H9 (cell line): ENCODE results near the gene C20orf204. TPM values are rescaled to one million over a fixed set of nuclear protein-coding genes. Genes with fewer than 3 reads are reported as not detected.

Experiments
- DNase-seq: peaks from one replicate; pipeline ENCODE4 v3.0.0-alpha.2; 2017
- H2AFZ ChIP-seq: one replicate; pipeline ENCODE4 v1.6.1; 2013; ENCODE audit warnings: mild to moderate bottlenecking, low read length, control low read depth, moderate library complexity
- H2AK5ac ChIP-seq: 2 replicates; pipeline ENCODE4 v1.6.1; 2013; ENCODE audit warnings: low read length, control low read depth, mixed read lengths; ENCODE audit not compliant: insufficient read length
- H2BK120ac ChIP-seq: one replicate; pipeline ENCODE4 v1.6.1; 2013; ENCODE audit warnings: low read depth, mild to moderate bottlenecking, low read length, control low read depth, inconsistent platforms; ENCODE audit not compliant: poor library complexity, severe bottlenecking
- H2BK12ac ChIP-seq: 2 replicates; pipeline ENCODE4 v1.6.1; 2013; ENCODE audit warnings: low read length, control low read depth, mixed read lengths, low read depth; ENCODE audit not compliant: insufficient read length
- H2BK15ac ChIP-seq: 2 replicates; pipeline ENCODE4 v1.6.1; 2013; ENCODE audit warnings: low read depth, low read length, control low read depth
- H2BK20ac ChIP-seq: one replicate; pipeline ENCODE4 v1.6.1; 2013; ENCODE audit warnings: low read depth, mild to moderate bottlenecking, low read length, control low read depth, inconsistent platforms; ENCODE audit not compliant: poor library complexity, severe bottlenecking
- H2BK5ac ChIP-seq: 2 replicates; pipeline ENCODE4 v1.6.1; 2013; ENCODE audit warnings: low read length, control low read depth, mixed read lengths; ENCODE audit not compliant: insufficient read length
- H3K14ac ChIP-seq: 2 replicates; pipeline ENCODE4 v1.6.1; 2013; ENCODE audit warnings: low read length, control low read depth; ENCODE audit not compliant: insufficient read depth
- H3K18ac ChIP-seq: 2 replicates; pipeline ENCODE4 v1.6.1; 2013; ENCODE audit warnings: low read depth, mild to moderate bottlenecking, mixed read lengths, low read length, control low read depth; ENCODE audit not compliant: insufficient read length
- H3K23ac ChIP-seq: 2 replicates; pipeline ENCODE4 v1.6.1; 2013; ENCODE audit warnings: low read length, control low read depth, mixed read lengths, low read depth; ENCODE audit not compliant: insufficient read length
- H3K23me2 ChIP-seq: 2 replicates; pipeline ENCODE4 v1.6.1; 2013; ENCODE audit warnings: low read depth, mild to moderate bottlenecking, mixed read lengths, low read length, control low read depth; ENCODE audit not compliant: insufficient read length, poor library complexity, severe bottlenecking
- H3K27ac ChIP-seq: 2 replicates; pipeline ENCODE4 v1.5.1; 2013; ENCODE audit warnings: low read length, control low read depth, mixed read lengths, low read depth; ENCODE audit not compliant: insufficient read length
- H3K27me3 ChIP-seq: 2 replicates; pipeline ENCODE4 v1.6.1; 2013; ENCODE audit warnings: low read length, control low read depth, inconsistent platforms; ENCODE audit not compliant: insufficient read depth
- H3K4ac ChIP-seq: 2 replicates; pipeline ENCODE4 v1.6.1; 2013; ENCODE audit warnings: low read depth, mild to moderate bottlenecking, control low read depth, inconsistent platforms, low read length, moderate library complexity
- H3K4me1 ChIP-seq: 2 replicates; pipeline ENCODE4 v1.6.1; 2013; ENCODE audit warnings: low read length, control low read depth, inconsistent platforms; ENCODE audit not compliant: insufficient read depth
- H3K4me2 ChIP-seq: 2 replicates; pipeline ENCODE4 v1.6.1; 2013; ENCODE audit warnings: low read length, control low read depth, mixed read lengths; ENCODE audit not compliant: insufficient read length, insufficient read depth
- H3K56ac ChIP-seq: 2 replicates; pipeline ENCODE4 v1.6.1; 2013; ENCODE audit warnings: low read depth, mild to moderate bottlenecking, mixed read lengths, low read length, control low read depth; ENCODE audit not compliant: insufficient read length
- H3K79me1 ChIP-seq: 2 replicates; pipeline ENCODE4 v1.6.1; 2013; ENCODE audit warnings: low read depth, mild to moderate bottlenecking, moderate library complexity, low read length, control low read depth, inconsistent platforms; ENCODE audit not compliant: insufficient read depth, poor library complexity, severe bottlenecking
- H3K79me2 ChIP-seq: 2 replicates; pipeline ENCODE4 v1.6.1; 2013; ENCODE audit warnings: low read length, control low read depth, inconsistent platforms; ENCODE audit not compliant: insufficient read depth
- H3K9ac ChIP-seq: 2 replicates; pipeline ENCODE4 v1.6.1; 2013; ENCODE audit warnings: low read length, control low read depth, mixed read lengths; ENCODE audit not compliant: insufficient read length; ENCODE audit errors: extremely low read depth
- H3K9me3 ChIP-seq: one replicate; pipeline ENCODE4 v1.6.1; 2013; ENCODE audit warnings: low read depth, low read length, inconsistent platforms; ENCODE audit not compliant: control insufficient read depth
- H3T11ph ChIP-seq: one replicate; pipeline ENCODE4 v1.6.1; 2013; ENCODE audit warnings: mild to moderate bottlenecking, low read length, control low read depth, inconsistent platforms
- H4K20me1 ChIP-seq: one replicate; pipeline ENCODE4 v1.6.1; 2013; ENCODE audit not compliant: control insufficient read depth, insufficient read length, insufficient read depth
- H4K5ac ChIP-seq: 2 replicates; pipeline ENCODE4 v1.6.1; 2013; ENCODE audit warnings: low read depth, mild to moderate bottlenecking, mixed read lengths, low read length, control low read depth; ENCODE audit not compliant: insufficient read length
- H4K8ac ChIP-seq: replicated peaks from 2 replicates; pipeline ENCODE4 v1.6.1; 2013; ENCODE audit warnings: low read length, control low read depth, mixed read lengths, low read depth; ENCODE audit not compliant: insufficient read length
- H4K91ac ChIP-seq: 2 replicates; pipeline ENCODE4 v1.6.1; 2013; ENCODE audit warnings: low read depth, mild to moderate bottlenecking, moderate library complexity, mixed read lengths, low read length, control low read depth; ENCODE audit not compliant: insufficient read length
- H3K27ac Mint-ChIP-seq, 3 experiments: 2 replicates in 2 of 3; 3 replicates in 1 of 3; pipeline ENCODE4 v1.8.0; 2020 to 2021; ENCODE audit warnings: mixed read lengths in 3 of 3, mild to moderate bottlenecking in 1 of 3, moderate library complexity in 1 of 3
- H3K27me3 Mint-ChIP-seq: 2 replicates; pipeline ENCODE4 v1.8.0; 2021; ENCODE audit warnings: low read depth, mild to moderate bottlenecking, moderate library complexity, mixed read lengths
- H3K36me3 Mint-ChIP-seq, 3 experiments: 2 replicates in 2 of 3; 3 replicates in 1 of 3; pipeline ENCODE4 v1.8.0; 2020 to 2021; ENCODE audit warnings: low read depth in 3 of 3, mixed read lengths in 3 of 3; ENCODE audit not compliant: insufficient read depth in 1 of 3
- H3K4me1 Mint-ChIP-seq, 2 experiments: 2 replicates each; pipeline ENCODE4 v1.8.0; 2020; ENCODE audit warnings: mixed read lengths in 2 of 2
- H3K4me3 Mint-ChIP-seq, 2 experiments: 2 replicates in 1 of 2; 3 replicates in 1 of 2; pipeline ENCODE4 v1.8.0; 2020 to 2021; ENCODE audit warnings: mild to moderate bottlenecking in 2 of 2, mixed read lengths in 2 of 2, moderate library complexity in 1 of 2
- H3K9me3 Mint-ChIP-seq, 2 experiments: 2 replicates in 1 of 2; 3 replicates in 1 of 2; pipeline ENCODE4 v1.8.0; 2020; ENCODE audit warnings: mild to moderate bottlenecking in 2 of 2, mixed read lengths in 2 of 2, moderate library complexity in 1 of 2
- WGBS: extraction: QIAGEN DNeasy Blood & Tissue Kit; methylation state at CpG from one replicate; pipeline ENCODE4 v1.1.7; 2013; ENCODE audit warnings: missing lambda C conversion rate, low lambda C conversion rate, mixed read lengths; ENCODE audit not compliant: insufficient read length; ENCODE audit errors: extremely low coverage; 5-methylcytosine and 5-hydroxymethylcytosine counted together
- total RNA-seq: library from RNA; stranded (reverse); gene quantifications from 2 replicates; pipeline ENCODE4 v1.2.1, GENCODE V29; 2021
- TF ChIP-seq, protein P1 (sequence below): fragments of 200-600 bp; sonication (generic); conservative IDR thresholded peaks from 3 replicates; pipeline ENCODE4 v1.8.0; 2021; ENCODE audit warnings: antibody characterized with exemption, mild to moderate bottlenecking

C20orf204 gene
- total RNA-seq, 1 experiment from 2014 or later = 2.2 TPM

DNA sequence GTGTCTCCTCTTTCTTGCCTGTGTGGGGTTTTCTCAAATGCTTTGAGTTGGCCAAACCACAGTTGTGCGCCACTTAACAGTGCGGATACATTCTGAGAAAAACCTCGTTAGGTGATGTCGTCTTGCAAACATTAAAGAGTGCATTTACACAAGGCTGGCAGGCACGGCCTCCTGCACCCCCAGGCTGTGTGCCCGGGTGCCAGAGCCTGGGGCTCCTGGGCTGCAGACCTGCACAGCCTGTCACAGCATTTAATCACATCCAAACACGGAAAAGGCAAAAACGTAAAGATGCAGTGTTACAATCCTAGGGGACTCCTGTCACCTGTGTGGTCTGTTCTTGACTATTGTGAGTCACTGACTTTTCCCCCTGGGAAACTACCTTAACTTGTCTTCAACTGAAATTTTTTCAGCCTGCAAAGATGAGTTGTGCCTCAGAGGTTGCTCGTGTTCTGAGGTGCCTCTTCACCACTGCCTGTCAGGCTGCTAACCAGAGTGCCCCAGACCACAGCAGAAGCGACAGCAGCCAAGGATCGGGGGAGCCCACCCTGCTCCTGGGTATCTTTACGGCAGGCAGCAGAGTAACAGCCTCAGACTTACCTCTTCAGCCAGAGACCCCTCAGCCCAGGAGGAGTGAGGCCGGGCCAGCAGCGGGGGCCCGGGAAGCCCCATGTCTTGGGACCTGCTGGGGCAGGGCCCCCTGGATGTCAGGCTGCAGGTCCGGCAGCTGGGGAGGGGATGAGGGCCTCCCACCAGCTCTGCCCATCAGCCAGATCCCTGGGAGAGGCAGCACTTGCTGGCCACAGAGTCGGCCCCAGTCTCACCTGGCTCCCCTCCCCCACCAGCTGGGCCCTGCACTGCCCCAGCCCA is 683 bp upstream of the C20orf204 start:
- WGBS = no CpG with 5 or more reads among the region's 17 CpGs
- Histone ChIP-seq H4K8ac (no peak overlapping the region), H3K79me2 (no peaks in the 10 kb centered on the region), H2BK120ac (no peak overlapping the region), H2AFZ (no peak overlapping the region), H3K4ac (no peak overlapping the region), H3K23ac (no peak overlapping the region), H3T11ph (no peak overlapping the region), H3K4me1 (peaks cover 5% of the 10 kb centered on the region), H3K27me3 (peaks cover under 1% of the 10 kb centered on the region; the same call in 1 of the 2 replicates), H3K14ac (no peak overlapping the region), H3K9ac (no peak overlapping the region), H3K4me2 (no peak overlapping the region), H3K18ac (no peak overlapping the region), H2BK12ac (no peak overlapping the region), H3K27ac (no peak overlapping the region), H2BK5ac (no peak overlapping the region), H2AK5ac (no peak overlapping the region), H4K20me1 (no peaks in the 10 kb centered on the region), H3K56ac (no peak overlapping the region), H3K23me2 (peaks cover 11% of the 10 kb centered on the region), H4K91ac (no peak overlapping the region), H3K79me1 (no peaks in the 10 kb centered on the region), H4K5ac (no peak overlapping the region), H2BK20ac (no peak overlapping the region), H2BK15ac (no peak overlapping the region), H3K9me3 (no peaks in the 10 kb centered on the region)
- H3K27ac Mint-ChIP-seq = peak overlapping the region in 2 of 3 experiments; percentile 28 to 89; a peak in 1 of 7 replicates
- TF ChIP-seq, protein P1, sequence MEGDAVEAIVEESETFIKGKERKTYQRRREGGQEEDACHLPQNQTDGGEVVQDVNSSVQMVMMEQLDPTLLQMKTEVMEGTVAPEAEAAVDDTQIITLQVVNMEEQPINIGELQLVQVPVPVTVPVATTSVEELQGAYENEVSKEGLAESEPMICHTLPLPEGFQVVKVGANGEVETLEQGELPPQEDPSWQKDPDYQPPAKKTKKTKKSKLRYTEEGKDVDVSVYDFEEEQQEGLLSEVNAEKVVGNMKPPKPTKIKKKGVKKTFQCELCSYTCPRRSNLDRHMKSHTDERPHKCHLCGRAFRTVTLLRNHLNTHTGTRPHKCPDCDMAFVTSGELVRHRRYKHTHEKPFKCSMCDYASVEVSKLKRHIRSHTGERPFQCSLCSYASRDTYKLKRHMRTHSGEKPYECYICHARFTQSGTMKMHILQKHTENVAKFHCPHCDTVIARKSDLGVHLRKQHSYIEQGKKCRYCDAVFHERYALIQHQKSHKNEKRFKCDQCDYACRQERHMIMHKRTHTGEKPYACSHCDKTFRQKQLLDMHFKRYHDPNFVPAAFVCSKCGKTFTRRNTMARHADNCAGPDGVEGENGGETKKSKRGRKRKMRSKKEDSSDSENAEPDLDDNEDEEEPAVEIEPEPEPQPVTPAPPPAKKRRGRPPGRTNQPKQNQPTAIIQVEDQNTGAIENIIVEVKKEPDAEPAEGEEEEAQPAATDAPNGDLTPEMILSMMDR = no peak
- H3K4me1 Mint-ChIP-seq = peaks cover 25% of the 10 kb centered on the region in 2 experiments
- no peak for DNase-seq
- peaks cover 8 to 39% (median 26%) of the 10 kb centered on the region in 3 experiments; a peak in 6 of 7 replicates for H3K36me3 Mint-ChIP-seq
- H3K27me3 Mint-ChIP-seq = peaks cover 20% of the 10 kb centered on the region
- H3K4me3 Mint-ChIP-seq = peak overlapping the region in 1 of 2 experiments; percentile 38; a peak in 1 of 5 replicates
- peaks cover 0 to 2% of the 10 kb centered on the region in 2 experiments; a peak in 1 of 5 replicates for H3K9me3 Mint-ChIP-seq
